Measurements from ENCODE around the gene ERBB2. TPM values are rescaled to one million over a fixed set of nuclear protein-coding genes. Genes with fewer than 3 reads are reported as not detected.
A peak's percentile ranks its signal among the peaks of the same experiment; 100 is the strongest.
"Not testable (repeated sequence)": the region's sequence is repeated elsewhere in the genome, so short reads cannot be mapped to it uniquely, and the experiment has no call there.

ERBB2 gene
- polyA plus RNA-seq, 1 donor from 2014 or later, result 0.79 TPM

DNA sequence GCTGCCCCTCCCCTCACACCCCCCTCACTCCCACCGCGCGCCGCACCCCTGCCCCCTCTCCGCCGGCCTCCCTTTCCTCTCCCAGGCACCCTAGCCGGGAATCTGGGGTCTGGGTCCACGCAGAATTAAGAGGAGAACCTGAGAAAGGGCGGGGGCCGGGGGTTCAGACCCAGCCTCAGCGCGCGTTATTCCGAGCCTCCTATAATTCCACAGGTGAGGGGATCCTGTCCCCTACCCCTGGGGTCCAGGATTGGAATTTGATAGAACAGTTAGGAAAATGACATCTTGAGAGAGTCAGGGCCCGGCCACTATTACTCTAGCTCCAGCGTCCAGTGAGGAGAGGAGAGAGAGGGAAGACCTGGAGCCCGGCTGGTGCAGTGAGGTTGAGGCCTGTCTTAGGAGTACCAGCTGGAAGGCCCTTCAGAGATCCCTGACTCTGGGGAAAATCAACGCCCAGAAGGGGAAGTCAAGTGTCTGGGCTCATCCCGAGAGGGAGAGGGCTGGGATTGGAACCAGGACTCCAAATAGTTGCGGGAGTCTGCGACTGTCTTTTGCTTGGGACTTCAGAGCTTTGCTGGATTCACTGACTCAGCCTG is 55.2 kb downstream of the ERBB2 start:
- Mint-ChIP-seq H3K4me3 (peak overlapping the region; percentile 86 to 94 (median 90)), H3K27ac (peak overlapping the region; percentile 98 to 100 (median 100)), H3K27me3 (peaks cover 2% of the 10 kb centered on the region), H3K36me3 (peaks cover 8% of the 10 kb centered on the region), H3K4me1 (peaks cover 48 to 57% (median 51%) of the 10 kb centered on the region in 3 donors), H3K9me3 (no peaks in the 10 kb centered on the region)

DNA sequence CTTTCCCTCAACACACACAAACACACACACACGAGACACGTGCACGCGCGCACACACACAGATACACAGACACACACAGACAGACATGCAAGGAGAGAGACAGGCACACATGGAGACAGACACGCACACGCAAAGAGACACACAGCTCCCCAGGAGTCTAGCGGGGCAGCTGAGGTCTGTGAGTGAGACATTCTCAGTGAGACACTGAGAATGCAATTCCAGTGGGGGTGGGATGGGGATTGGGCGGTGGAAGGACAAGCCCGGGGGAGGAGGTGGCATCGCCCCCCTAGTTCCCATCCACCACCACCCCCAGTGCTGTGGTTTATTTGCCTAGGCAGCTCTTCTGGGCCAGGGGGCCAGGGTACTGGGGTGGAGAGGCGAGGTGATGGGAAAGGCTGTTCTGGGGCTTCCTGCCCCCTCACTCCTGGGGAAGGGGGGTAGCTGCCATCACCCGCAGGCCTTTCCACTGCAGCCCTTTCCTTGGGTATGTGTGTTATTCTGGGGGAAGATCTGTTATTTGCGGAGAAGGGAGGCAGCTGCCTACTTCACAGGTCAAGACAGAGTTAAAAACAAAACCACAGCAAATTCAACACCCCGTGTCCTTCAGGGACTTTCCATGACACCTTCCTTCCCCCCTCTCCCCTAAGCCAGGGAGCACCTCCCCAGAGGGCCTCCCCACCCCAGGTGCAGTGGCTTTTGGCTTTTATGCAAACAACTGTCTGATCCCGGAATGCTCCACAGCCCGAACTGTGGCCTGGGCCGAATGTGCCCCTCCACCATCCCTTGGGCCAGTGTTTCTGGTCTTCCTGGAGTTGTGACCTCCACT is 55.9 kb downstream of the ERBB2 start:
- Mint-ChIP-seq H3K27ac (peak overlapping the region; percentile 98 to 100 (median 100)), H3K9me3 (no peaks in the 10 kb centered on the region), H3K36me3 (peaks cover 8% of the 10 kb centered on the region), H3K4me1 (peaks cover 48 to 57% (median 52%) of the 10 kb centered on the region in 3 donors), H3K27me3 (peaks cover 2% of the 10 kb centered on the region), H3K4me3 (peak overlapping the region; percentile 86 to 94 (median 90))

DNA sequence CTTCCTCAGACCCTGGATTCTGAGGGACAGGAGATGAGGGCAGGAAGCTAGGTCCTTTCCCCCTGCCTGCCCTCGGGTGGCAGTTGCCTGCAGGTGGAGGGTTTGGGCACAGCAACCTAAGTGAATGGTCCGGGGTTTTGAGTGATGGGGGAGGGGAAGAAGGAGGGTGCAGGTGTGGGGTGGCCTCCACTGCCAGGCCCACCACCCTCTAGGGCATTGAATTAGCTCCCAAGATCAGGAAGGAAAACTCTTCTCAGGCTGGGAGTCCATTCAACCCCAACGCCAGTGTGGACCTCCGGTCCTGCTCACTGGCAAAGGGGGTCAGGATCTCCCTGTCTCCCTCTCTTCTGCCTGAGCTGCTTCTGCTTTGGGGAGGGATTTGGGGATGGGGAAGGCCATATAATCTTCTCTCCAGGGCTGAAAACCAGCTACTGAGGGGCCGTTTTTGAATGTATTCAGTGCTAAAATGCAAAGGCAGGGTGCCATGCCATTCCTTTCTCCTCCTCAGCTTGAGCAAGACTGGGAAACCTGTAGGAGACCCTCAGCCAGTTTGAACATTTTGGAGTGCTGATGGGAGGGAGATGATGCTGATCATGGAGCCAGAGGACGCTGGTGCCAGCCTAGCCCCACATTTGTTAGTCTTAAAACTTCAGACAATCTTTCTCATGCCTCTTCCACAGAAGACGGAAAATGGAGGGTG is 56.7 kb downstream of the ERBB2 start:
- peak overlapping the region; percentile 98 to 100 (median 100) for H3K27ac Mint-ChIP-seq

DNA sequence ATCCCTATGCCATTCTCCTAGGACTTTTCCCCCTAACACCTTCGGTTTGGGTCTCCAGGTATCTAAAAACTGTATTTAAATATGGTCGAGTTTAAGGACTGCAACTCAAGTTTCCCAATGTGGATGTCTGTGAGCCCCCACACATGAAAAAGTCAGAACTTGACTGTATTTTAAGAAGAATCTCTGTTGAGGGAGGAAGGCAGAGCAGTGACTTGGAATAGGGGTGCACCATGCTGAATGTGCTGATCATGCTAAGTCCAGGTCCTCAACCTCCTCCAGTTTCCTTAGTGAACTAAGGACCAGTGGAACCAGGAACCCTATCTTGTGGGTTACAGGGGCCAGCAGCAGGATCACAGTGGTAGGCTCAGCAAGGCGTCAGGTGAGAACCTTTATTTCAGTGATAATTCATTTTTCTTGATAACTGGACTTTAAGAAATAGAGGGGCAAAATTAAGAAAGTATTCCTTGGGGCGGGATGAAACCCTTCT is 57.4 kb downstream of the ERBB2 start:
- Mint-ChIP-seq H3K4me3 (peak overlapping the region in 3 of 4 donors; percentile 87 to 94 (median 94)), H3K27ac (peak overlapping the region; percentile 98 to 100 (median 100)), H3K9me3 (no peaks in the 10 kb centered on the region), H3K27me3 (peaks cover 2% of the 10 kb centered on the region), H3K36me3 (peaks cover 8% of the 10 kb centered on the region), H3K4me1 (peaks cover 46 to 61% (median 56%) of the 10 kb centered on the region in 3 donors)

More for the DNA sequence above, 56.7 kb downstream of the ERBB2 start:
- Mint-ChIP-seq H3K36me3 (peaks cover 8% of the 10 kb centered on the region), H3K27me3 (peaks cover 2% of the 10 kb centered on the region), H3K4me1 (peaks cover 48 to 62% (median 57%) of the 10 kb centered on the region in 3 donors), H3K4me3 (peak overlapping the region; percentile 86 to 94 (median 90)), H3K9me3 (no peaks in the 10 kb centered on the region)

DNA sequence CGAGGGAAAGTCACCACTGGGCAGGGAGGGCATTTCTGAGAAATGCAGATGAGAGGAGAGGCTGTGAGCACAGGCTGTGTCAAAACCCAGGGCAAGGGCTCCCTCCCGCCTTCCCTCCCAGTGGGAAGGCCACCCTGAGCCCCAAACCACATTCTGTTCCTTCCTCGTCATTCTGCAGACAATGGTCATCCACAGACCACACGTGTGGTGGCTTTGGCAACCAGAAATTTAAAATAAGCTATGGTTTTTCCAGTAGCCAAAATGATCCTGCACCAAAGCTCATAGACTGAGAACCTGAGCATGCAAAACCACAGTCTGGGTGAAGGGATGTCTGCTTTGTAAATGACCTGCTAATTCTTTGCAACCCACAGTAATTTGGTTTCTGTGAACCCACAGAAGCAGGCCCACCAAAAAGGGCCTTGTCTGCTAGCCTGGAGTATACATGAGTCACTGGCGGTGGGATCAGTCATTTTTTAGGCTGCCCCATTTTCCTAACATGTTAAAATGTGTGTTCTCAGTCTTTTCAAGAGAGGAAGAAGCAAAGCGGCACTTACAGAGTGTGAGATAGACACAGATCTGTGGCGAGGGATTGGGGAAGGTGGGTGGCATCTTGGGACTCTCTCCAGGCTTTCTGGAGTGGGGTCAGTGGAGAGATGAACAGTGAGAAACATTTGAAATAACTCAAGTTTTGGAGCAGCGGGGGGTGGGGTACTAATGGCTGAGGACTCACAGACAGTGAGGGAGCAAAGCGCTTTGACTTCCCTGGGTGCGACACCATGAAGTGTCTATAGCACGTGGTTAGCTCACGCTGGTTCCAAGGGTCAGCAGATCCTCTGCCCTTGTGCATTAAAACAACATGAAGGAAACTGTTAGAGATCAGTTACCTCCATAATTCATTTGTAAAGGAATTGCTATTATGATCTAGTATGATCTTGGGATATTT is 58.3 kb downstream of the ERBB2 start:
- peak overlapping the region; percentile 98 to 100 (median 100) for H3K27ac Mint-ChIP-seq
- H3K4me1 Mint-ChIP-seq, result peaks cover 48 to 62% (median 52%) of the 10 kb centered on the region in 3 donors
- H3K27me3 Mint-ChIP-seq, result peaks cover 2% of the 10 kb centered on the region
- peaks cover 8% of the 10 kb centered on the region for H3K36me3 Mint-ChIP-seq
- H3K9me3 Mint-ChIP-seq, result no peaks in the 10 kb centered on the region
- peak overlapping the region; percentile 23 to 94 (median 90) for H3K4me3 Mint-ChIP-seq

DNA sequence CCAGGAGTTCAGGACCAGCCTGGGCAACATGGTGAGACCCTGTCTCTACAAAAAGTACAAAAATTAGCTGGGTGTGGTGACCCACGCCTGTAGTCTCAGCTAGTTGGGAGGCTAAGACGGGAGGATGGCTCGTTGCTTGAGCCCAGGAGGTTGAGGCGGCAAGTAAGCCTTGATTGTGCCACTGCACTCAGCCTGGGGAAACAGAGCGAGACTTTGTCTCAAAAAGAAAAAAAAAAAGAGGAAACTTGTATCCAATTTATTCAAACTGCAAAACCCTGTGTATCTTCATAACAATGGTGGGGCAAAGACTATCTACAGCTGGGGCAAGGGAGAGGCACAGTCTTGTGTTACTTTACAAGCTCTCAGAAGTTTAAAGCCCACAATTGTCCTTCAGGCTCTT is 59.3 kb downstream of the ERBB2 start:
- peak overlapping the region in 3 of 4 donors; percentile 87 to 94 (median 89) for H3K4me3 Mint-ChIP-seq
- peaks cover 2% of the 10 kb centered on the region for H3K27me3 Mint-ChIP-seq
- H3K9me3 Mint-ChIP-seq, result no peaks in the 10 kb centered on the region
- peaks cover 48 to 59% (median 51%) of the 10 kb centered on the region in 3 donors for H3K4me1 Mint-ChIP-seq
- H3K27ac Mint-ChIP-seq, result peak overlapping the region; percentile 98 to 100 (median 100)
- peaks cover 8% of the 10 kb centered on the region for H3K36me3 Mint-ChIP-seq

DNA sequence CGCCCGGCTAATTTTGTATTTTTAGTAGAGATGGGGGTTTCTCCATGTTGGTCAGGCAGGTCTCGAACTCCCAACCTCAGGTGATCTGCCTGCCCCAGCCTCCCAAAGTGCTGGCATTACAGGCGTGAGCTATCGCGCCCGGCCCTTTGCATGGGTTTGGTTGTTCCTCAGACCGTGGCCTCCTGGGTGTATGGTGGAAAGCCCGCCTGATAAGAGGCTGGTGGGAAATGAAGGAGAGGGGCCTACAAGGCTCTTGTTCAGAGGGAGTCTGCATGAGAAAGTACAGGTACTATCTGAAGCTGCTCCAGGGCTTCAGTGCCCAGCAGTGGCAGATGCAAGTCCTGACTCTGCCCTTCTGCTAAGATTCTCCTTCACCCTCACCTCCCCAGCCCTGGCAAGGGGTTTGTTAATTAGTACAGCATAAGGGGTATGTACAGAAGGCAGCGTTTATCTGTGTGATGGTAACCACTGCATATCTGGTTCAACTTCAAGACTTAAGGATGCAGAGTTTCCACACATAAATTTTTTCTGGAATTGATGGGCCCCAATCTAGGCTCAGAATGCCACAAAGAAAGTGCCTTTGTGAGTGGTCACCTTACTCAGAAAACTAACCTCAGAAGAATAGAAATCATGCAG is 62.1 kb downstream of the ERBB2 start:
- H3K36me3 Mint-ChIP-seq, result peaks cover 13% of the 10 kb centered on the region
- no peaks in the 10 kb centered on the region for H3K9me3 Mint-ChIP-seq
- H3K4me1 Mint-ChIP-seq, result peaks cover 50 to 62% (median 58%) of the 10 kb centered on the region in 3 donors
- H3K27ac Mint-ChIP-seq, result peak overlapping the region; percentile 29 to 40 (median 39)
- H3K4me3 Mint-ChIP-seq, result peak overlapping the region in 1 of 4 donors; percentile 41
- H3K27me3 Mint-ChIP-seq, result peaks cover 2% of the 10 kb centered on the region

DNA sequence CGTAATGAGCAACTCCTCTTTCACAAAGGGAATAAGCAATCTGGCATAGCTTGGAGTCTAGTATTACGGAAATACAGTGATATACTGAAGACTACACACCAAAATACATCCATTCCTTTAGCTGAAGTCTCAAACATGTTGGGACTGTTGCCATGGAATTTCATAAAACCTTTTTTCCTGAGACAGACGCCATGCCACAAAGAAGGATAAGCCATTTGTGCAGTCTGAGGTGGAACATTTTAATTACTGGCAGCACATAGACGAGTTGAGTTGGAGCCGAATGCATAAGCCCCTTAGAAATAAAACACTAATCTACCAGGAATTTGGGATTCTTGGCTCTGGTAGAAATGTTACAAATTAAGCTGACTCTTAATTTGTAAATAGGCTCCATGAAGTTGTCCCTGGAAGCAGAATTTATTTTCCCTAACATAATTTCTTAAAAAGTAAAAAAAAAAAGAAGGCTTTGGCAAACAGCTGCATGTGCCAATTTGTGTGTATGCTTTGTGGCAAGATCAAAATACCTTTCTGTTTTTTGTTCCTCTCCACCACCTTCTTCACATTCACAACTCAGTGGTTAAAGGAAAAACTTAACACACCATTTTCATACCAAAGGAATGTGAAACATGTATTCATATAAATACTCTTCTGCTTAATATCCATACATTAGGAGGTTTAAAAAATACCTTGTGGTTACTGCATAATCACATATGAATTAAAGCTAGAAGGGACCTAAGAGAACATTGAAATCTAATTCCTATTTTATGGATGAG is 63.4 kb downstream of the ERBB2 start:
- H3K4me1 Mint-ChIP-seq, result peaks cover 50 to 59% (median 55%) of the 10 kb centered on the region in 3 donors
- peaks cover 13% of the 10 kb centered on the region for H3K36me3 Mint-ChIP-seq
- peaks cover under 1% of the 10 kb centered on the region for H3K27me3 Mint-ChIP-seq
- H3K9me3 Mint-ChIP-seq, result no peaks in the 10 kb centered on the region
- peak overlapping the region in 1 of 4 donors; percentile 3 for H3K4me3 Mint-ChIP-seq
- peak overlapping the region in 1 of 3 donors; percentile 40 for H3K27ac Mint-ChIP-seq

DNA sequence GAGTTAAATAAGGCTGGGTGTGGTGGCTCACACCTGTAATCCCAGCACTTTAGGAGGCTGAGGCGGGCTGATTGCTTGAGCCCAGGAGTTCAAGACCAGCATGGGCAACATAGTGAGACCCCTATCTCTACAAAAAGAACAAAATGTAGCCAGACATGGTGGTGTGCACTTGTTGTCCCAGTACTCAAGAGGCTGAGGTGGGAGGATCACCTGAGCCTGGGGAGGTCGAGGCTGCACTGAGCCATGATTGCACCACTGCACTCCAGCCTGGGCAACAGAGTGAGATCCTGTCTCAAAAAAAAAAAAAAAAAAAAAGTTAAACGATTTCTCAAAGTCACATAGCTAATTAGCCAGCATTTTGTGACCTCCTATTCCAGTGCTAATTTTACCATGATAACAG is 64.3 kb downstream of the ERBB2 start:
- peaks cover 10% of the 10 kb centered on the region for H3K36me3 Mint-ChIP-seq

DNA sequence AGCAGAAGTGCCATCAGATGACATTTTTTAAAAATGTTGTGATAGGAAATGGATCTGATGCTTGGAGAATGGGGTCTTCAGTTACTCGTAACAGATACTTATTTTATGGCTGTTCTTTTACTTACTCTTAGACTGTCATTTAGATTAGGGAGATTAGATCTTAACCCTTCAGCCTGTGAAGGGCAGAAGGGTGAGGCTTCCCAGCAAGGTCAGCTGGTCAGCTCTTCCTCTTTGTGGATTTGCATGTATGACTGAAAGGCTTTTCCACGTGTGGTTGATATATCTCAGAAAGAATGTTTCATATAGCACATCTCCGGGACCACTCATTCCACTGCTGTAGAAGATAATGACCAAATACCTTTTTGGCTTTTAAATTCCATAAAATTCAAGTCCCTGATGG is 65.3 kb downstream of the ERBB2 start:
- peak overlapping the region; percentile 70 to 91 (median 90) for H3K27ac Mint-ChIP-seq
- H3K9me3 Mint-ChIP-seq, result no peaks in the 10 kb centered on the region
- no peaks in the 10 kb centered on the region for H3K27me3 Mint-ChIP-seq
- peaks cover 47 to 60% (median 54%) of the 10 kb centered on the region in 3 donors for H3K4me1 Mint-ChIP-seq
- H3K4me3 Mint-ChIP-seq, result peak overlapping the region in 3 of 4 donors; percentile 5 to 71 (median 18)
- peaks cover 11% of the 10 kb centered on the region for H3K36me3 Mint-ChIP-seq

More for the DNA sequence above, 64.3 kb downstream of the ERBB2 start:
- peak overlapping the region in 1 of 4 donors; percentile 5 for H3K4me3 Mint-ChIP-seq
- peaks cover 47 to 58% (median 52%) of the 10 kb centered on the region in 3 donors for H3K4me1 Mint-ChIP-seq
- not testable (repeated sequence) for H3K27me3 Mint-ChIP-seq, H3K9me3 Mint-ChIP-seq
- peak overlapping the region in 2 of 3 donors; percentile 70 to 91 for H3K27ac Mint-ChIP-seq

DNA sequence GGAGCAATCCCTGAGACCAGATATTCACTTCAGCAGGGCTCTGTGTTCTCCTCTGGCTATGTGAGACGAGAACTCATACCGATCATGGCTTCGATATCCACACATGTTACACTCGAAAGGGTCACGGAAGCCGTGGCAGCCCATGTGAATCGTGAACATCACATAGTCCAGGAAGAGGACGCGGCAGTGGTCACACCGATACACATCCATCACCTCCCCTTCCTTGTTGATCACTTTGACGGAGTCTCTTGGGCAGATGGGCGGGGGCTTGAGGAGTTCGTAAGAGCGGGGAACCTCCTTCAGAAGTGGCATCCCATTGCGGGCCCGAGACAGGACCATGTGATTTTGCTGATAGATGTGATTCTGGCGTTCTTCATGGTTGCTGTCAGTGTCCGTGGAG is 65.9 kb downstream of the ERBB2 start:
- peak overlapping the region; percentile 70 to 91 (median 90) for H3K27ac Mint-ChIP-seq
- peak overlapping the region in 2 of 4 donors; percentile 43 to 74 for H3K4me3 Mint-ChIP-seq
- no peaks in the 10 kb centered on the region for H3K27me3 Mint-ChIP-seq
- H3K4me1 Mint-ChIP-seq, result peaks cover 52 to 66% (median 60%) of the 10 kb centered on the region in 3 donors
- peaks cover 11% of the 10 kb centered on the region for H3K36me3 Mint-ChIP-seq
- no peaks in the 10 kb centered on the region for H3K9me3 Mint-ChIP-seq

DNA sequence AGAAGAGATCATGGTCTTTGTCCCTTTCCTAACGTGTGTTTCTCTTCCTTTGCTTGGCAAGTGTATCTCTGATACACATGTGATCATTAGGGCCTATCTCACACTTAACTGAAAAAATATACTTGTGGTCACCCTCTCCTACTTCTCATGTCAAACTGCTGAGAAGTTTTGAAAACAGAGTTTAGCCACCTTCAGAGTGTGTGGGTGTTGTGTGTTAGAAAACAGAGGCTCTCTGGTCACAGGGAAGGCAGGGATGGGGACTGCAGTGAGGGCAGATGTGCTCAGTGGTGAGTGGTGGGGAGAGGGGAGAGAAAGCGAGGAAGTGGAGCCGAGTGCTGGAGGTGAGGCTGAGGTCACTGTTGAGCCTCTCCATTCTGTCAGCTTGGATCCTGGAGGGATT is 67.3 kb downstream of the ERBB2 start:
- Mint-ChIP-seq H3K4me3 (peak overlapping the region in 3 of 4 donors; percentile 43 to 86 (median 74)), H3K4me1 (peaks cover 60 to 74% (median 73%) of the 10 kb centered on the region in 3 donors), H3K9me3 (no peaks in the 10 kb centered on the region), H3K27me3 (no peaks in the 10 kb centered on the region), H3K36me3 (peaks cover 13% of the 10 kb centered on the region), H3K27ac (peak overlapping the region; percentile 70 to 90 (median 76))

Data from IgD-negative memory B cell (primary cell).